Ishikawa (cell line): ENCODE results near the gene FAM120AOS.

Source experiments
- CREB1 ChIP-seq: IDR thresholded peaks from 2 replicates; pipeline ENCODE4 v1.6.1; 2012; ENCODE audit warnings: low read depth
- EGR1 ChIP-seq: IDR thresholded peaks from 2 replicates; pipeline ENCODE4 v1.6.1; 2012
- NFIC ChIP-seq: IDR thresholded peaks from 2 replicates; pipeline ENCODE4 v1.6.1; 2012
- RAD21 ChIP-seq: IDR thresholded peaks from 2 replicates; pipeline ENCODE4 v1.6.1; 2012; ENCODE audit warnings: low read depth
- YY1 ChIP-seq: IDR thresholded peaks from 2 replicates; pipeline ENCODE4 v1.6.1; 2012; ENCODE audit warnings: low read depth
- TF ChIP-seq, protein P1 (sequence below): IDR thresholded peaks from 2 replicates; pipeline ENCODE4 v1.6.1; 2012
- TF ChIP-seq, protein P2 (sequence below): IDR thresholded peaks from 2 replicates; pipeline ENCODE4 v1.6.1; 2012; ENCODE audit warnings: low read depth, mild to moderate bottlenecking
- TF ChIP-seq, protein P3 (sequence below): IDR thresholded peaks from 2 replicates; pipeline ENCODE4 v1.6.1; 2012

DNA sequence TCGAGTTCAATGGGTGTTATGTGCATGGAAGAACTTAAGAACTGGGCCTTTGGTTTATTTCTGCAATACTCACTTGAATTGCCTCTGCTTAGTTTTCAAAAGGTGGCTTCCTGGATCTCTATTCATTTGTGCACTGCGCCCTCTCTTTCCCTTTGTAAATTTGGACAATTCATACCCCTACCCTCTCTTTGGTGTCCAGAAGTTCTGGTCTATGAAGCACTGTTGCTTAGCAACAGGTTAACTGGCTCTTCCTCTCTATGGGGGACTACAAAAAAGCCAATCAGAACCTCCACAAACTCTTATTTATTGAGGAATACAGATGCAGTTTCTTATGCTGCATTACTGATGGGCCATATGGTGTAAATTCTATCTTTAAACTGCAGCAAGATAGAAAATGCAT, 15.4 kb downstream of the FAM120AOS start:
- TF ChIP-seq YY1 (no peak), EGR1 (no peak), NFIC (no peak), CREB1 (no peak), RAD21 (no peak)
- TF ChIP-seq, protein P1, sequence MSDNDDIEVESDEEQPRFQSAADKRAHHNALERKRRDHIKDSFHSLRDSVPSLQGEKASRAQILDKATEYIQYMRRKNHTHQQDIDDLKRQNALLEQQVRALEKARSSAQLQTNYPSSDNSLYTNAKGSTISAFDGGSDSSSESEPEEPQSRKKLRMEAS: no peak
- TF ChIP-seq, protein P2, sequence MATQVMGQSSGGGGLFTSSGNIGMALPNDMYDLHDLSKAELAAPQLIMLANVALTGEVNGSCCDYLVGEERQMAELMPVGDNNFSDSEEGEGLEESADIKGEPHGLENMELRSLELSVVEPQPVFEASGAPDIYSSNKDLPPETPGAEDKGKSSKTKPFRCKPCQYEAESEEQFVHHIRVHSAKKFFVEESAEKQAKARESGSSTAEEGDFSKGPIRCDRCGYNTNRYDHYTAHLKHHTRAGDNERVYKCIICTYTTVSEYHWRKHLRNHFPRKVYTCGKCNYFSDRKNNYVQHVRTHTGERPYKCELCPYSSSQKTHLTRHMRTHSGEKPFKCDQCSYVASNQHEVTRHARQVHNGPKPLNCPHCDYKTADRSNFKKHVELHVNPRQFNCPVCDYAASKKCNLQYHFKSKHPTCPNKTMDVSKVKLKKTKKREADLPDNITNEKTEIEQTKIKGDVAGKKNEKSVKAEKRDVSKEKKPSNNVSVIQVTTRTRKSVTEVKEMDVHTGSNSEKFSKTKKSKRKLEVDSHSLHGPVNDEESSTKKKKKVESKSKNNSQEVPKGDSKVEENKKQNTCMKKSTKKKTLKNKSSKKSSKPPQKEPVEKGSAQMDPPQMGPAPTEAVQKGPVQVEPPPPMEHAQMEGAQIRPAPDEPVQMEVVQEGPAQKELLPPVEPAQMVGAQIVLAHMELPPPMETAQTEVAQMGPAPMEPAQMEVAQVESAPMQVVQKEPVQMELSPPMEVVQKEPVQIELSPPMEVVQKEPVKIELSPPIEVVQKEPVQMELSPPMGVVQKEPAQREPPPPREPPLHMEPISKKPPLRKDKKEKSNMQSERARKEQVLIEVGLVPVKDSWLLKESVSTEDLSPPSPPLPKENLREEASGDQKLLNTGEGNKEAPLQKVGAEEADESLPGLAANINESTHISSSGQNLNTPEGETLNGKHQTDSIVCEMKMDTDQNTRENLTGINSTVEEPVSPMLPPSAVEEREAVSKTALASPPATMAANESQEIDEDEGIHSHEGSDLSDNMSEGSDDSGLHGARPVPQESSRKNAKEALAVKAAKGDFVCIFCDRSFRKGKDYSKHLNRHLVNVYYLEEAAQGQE: no peak
- TF ChIP-seq, protein P3, sequence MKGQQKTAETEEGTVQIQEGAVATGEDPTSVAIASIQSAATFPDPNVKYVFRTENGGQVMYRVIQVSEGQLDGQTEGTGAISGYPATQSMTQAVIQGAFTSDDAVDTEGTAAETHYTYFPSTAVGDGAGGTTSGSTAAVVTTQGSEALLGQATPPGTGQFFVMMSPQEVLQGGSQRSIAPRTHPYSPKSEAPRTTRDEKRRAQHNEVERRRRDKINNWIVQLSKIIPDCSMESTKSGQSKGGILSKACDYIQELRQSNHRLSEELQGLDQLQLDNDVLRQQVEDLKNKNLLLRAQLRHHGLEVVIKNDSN: no peak
